Ovary (tissue), 3 donors: Measurements from ENCODE around the gene ROPN1L.

Source experiments
- CTCF ChIP-seq, 3 donors: fragments of 450-650 bp in 2 of 3; fragments of 200-600 bp in 1 of 3; IDR thresholded peaks; one replicate each; pipeline versions ENCODE4 v1.5.1 to v1.8.0; 2016 to 2022; ENCODE audit warnings: antibody characterized with exemption in 3 of 3, mild to moderate bottlenecking in 1 of 3
- EP300 ChIP-seq: sonication (generic); formaldehyde crosslinking; IDR thresholded peaks from one replicate; pipeline ENCODE4 v1.6.1; 2017; ENCODE audit warnings: antibody characterized with exemption
- POLR2A ChIP-seq: fragments of 450-650 bp; IDR thresholded peaks from one replicate; pipeline ENCODE4 v1.6.1; 2017; ENCODE audit warnings: antibody characterized with exemption, mild to moderate bottlenecking, moderate library complexity
- donor health status: DM: no; HTN: no; CAD: no.

DNA sequence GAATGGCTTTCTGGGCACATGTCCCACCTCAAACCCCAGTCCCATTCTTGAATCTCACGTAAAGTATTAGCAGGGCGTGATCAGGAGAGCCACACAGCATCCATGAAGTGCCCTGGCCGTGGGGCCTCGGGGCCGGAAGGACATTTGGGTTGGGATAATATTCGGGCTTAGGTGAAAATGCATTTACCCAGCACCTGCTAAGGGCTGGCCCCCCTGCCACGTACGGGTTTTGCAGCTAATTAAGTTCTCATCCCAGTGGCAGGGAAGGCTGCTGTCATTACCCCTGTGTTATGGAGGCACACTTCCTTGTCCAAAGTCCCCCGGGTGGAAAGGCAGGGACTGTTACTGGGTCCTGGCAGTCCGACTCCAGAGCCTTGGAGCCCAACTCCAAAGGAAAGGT lies 29.0 kb downstream of the ROPN1L start:
- no peak for TF ChIP-seq CTCF (IDR thresholded peaks at IDR 0.05)
- no peak for TF ChIP-seq EP300
- TF ChIP-seq POLR2A: no peak
